Stimulated activated CD8-positive, alpha-beta memory T cell treated with anti-CD3 and anti-CD28 coated beads, Interleukin-7, amount 100 ng/mL, for 24 hours (primary cell): Measurements from ENCODE around the gene CLSTN3.
"Not testable (repeated sequence)": the region's sequence is repeated elsewhere in the genome, so short reads cannot be mapped to it uniquely, and the experiment has no call there.

ENCODE experiments used
- DNase-seq: peaks from one replicate; pipeline ENCODE4 v3.0.0-alpha.2; 2020; ENCODE audit warnings: low read depth

CLSTN3 gene

DNA sequence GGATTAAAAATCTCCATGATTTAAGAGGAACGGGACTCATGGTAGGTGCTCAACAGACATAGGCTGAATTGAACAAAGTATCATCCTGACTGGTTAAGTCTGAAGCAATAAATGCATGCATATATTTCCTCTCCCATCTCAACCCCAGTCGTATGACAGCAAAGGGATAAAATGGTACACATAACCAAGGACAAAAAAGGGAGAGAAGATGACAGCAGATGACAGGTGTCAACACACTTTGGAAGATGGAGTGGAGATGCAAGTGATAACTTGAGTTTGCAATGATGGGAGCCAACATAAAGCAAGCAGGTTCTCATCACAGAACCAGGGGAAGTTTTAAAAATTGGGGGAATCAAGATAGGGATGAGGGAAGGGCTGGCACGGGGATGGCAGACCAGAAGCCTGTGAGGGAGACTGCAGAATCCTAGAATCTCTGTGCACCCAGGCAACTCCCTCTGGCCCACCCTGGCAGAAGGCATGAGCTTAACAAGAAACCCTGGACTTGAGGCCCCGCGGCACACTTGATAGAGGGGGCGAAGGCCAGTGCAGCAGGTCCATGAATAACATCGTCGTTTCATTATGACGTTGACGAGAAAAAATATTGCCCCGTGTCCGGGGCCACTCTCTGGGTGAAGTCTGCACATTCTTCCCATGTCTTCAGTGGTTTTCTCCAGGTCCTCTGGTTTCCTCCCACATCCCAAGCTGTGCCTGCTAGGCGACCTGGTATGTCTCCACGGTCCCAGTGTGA, 26.2 kb upstream of the CLSTN3 start:
- DNase-seq: no peak

DNA sequence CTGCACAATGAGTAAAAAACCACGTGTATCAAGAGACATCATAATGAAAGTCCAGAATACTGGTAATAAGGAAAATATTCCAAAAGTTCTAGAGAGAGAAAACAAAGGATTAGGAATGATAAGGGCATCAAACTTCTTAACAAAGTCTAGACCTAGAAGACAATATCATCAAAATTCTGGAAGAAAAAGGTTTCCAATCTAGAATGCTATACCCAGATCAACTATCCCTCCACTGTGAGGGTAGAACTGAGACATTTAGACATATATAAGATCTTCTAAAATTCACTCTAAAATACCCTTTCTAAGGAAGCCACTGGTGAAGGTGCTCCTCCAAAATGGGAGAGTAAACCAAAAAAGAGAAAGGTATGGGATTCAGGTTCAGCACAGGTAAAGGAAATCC, 24.1 kb upstream of the CLSTN3 start:
- DNase-seq: no peak

DNA sequence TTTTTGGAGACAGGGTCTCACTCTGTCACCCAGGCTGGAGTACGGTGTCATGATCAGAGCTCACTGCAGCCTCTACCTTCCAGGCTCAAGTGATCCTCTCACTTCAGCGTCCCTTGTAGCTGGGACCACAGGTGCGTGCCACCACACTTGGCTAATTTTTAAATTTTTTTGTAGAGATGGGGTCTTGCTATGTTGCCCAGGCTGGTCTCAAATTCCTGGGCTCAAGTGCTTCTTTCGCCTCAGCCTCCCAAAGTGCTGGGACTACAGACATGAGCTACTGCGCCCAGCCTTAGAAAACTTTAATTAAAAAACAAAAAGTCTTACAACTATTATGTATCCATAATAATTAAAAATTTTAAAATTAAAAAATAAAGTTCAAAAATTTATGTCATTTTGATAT, 23.0 kb upstream of the CLSTN3 start:
- not testable (repeated sequence) for DNase-seq

DNA sequence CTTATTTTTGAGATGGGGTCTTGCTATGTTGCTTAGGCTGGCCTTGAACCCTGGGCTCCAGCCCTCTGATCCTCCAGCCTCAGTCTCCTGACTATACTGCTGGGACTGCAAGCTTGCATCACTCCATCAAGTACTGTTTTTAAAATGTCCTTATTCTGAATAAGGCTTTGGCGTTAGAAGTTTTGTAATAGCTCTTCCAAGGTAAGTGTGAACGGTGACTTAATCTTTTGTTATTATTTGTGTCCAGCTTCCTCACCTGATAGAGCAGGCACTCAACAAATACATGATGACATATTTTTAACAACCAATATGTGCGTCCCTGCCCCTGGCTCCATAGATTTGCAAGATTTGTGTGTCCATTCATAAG, 22.6 kb upstream of the CLSTN3 start:
- DNase-seq: no peak

DNA sequence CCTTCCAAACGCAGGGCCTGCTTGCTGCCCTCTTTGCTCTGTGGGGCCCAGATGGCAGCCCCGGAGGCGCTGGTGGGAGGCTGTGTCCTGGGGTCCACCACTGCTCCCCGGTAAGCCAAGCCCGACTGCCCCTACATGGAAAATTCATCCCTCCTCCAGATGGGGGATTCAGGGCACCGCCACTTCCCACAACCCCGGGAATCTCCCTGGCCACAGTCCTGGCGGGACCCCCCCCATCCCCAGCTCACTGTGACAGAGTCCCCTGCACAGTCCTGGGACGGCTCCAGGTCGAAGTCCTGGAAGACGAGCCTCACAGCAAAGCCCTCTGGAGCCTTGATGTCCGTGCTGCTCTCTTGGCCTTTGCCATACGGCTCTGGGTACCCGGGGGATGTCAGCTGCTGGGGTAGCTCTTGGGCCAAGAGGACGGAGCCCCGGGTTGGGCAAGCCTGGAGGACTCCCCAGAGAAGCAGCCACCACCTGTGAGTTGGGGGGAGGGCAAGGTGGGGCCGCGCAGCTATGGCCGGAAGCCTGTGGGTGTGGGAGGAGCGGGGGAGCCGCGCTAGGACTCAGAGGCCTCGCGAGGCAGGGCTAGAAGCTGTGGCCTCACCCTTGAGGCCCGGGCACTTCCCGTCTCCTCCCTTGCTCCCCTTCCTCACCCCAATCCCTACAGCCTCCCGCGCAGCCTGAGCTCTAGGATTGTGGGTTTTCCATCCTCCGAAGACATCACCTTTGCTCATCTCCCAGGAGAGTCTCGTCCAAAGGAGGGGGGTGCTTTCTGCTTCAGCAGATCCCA, 22.0 kb upstream of the CLSTN3 start:
- DNase-seq: peak; percentile 40

DNA sequence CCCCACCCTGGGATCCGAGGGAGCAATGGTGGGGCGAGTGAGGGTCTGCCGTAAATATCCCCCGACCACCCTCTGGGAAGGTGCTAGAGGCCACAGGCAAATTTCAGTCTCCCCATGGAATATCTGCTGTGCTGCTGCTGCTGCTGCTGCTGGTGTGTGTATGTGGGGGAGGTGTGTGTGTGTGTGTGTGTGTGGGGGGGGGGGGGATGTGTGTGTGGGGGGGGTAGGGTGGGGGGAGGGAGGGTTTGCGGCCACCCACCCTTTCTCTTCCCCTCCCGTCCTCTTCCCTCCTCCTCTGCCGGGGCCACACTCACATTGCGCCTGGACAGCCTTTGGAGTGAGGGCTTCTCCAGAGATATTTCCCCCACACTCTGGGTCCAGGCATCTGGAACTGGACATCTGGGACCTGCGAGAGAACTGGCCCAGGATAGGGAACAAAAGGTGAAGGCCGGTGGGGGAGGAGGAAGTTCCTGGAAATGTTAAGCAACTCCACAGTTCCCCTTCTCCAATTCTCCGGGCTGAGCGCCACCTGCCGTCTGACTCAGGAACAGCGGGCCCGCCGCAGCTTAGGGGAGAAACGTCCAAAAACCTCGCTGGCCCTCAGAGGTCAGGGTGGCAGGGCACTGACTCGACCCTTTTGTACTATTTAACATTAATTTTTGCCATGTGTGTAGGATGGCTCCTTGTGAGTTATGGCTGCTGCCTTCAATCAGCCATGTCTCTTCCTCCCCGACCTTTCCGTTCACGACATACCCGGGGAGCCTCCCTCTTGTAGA, 21.2 kb upstream of the CLSTN3 start, which contains the start of gene C1RL:
Gene C1RL, minus strand, starts transcription at position 419 of the 776 bp plus-strand sequence. Its CDS starts 34 bp downstream, at position 385.
- DNase-seq: peak; percentile 81

DNA sequence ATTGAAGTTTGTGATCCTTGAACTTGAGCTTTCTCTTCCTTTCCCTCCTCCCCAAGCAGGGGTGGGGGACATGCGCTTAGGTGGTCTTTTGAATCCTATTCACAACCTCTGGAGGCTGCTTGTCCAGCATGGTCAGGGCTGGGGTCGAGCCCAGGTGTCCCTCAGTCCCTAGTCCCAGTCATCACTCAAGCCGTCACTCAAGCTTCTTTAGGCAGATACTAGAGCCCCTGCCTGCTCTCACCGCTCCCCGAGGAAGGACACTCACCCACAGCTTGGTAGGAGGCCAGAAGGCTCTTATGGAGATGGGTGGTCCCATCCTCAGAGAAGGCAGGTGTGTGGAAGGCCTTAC, 20.6 kb upstream of the CLSTN3 start:
- DNase-seq: no peak

DNA sequence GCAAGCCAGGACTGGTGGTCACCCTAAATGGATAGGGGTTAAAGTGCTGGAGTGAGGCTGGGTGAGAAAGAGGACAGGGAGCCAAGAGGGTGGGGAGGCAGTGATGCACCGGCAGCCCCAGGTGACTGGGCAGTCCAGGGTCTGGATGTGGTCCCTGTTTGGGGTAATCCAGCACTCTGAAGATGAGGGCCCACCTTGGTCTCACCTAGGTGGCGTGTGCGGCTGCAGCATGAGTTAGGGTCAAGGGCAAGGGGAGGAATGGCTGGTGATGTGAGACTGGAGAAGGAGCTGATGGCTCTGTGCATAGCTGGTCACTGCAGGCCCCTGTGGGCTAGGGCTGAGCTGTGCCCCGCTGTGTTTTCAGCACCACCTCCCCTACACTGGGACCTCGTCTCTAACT, 19.5 kb upstream of the CLSTN3 start:
- DNase-seq: no peak

DNA sequence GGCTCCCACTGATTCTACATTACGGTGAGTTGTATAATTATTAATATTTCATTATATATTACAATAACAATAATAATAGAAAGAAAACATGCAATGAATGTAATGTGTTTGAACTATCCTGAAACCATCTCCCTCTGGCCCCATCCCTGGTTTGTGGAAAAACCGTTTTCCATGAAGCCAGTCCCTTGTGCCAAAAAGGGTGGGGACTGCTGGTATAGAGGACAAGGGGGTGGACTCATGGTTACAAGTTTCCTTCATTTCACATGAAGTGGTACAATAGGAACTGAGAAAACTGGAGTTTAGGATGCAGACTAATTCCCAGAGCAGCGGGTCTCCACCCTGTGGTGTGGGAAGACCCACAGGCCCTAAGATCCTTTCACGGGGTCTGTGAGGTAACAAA, 18.1 kb upstream of the CLSTN3 start:
- no peak for DNase-seq

DNA sequence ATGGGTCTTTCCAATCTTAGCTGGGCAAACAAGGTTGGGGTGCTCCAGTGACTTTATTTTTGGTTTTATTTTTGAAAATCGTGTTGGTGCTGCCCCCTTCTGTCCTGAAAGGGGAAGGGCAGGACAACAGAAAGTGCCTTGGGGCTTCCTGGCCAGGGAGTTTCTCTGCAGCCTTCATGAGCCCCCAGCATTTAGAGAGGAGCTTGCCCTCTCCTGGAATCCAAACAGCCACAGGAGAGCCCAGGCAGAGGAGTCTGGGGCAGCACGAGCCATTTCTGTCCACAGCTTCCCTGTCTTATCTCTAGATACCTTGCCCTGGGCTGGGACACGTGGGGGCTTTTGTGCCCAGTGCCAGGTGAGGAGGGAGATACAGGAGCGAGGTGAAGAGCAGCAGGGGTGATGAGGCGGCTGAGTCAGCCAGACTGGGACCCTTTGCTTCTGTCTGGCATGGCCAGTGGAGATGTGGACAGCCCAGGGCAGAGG, 16.7 kb upstream of the CLSTN3 start:
- DNase-seq: no peak

DNA sequence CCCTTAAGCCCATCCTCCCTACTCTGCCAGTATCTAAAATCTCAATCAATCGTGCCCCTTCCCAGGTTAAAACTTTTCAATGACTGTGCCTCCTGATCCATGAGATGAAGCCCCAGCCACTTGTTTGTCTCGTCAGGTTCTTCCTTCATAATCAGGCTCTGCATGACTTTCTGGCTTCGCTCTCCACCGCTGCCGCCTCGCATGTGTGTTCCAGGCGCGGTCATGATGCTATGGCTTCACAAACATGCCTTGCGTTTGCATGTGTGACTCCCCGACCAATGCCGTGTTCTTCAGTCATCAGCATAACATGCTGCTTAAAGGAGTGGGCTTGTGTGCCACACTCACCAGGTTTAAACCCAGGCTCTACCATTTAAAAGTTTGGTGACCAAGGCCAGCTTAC, 16.2 kb upstream of the CLSTN3 start:
- no peak for DNase-seq

DNA sequence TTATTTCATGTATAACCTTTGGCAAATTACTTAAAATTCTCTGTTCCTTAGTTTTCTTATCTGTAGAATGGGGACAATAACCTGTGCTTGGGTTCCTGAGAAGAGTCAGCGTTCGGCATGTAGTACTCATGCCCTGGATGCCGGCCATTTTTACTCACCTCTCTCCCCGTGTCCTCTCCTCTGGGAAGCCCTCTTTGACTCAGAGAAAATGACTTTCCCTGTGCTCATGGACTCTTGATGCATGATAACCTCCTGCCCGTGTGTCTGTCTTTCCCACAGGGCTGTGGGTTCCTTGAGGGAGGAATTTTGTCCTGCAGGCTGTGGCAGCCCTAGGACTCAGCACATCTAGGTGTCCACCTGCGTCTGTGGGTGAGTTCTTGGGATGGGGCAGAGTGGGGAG, 15.3 kb upstream of the CLSTN3 start:
- no peak for DNase-seq

DNA sequence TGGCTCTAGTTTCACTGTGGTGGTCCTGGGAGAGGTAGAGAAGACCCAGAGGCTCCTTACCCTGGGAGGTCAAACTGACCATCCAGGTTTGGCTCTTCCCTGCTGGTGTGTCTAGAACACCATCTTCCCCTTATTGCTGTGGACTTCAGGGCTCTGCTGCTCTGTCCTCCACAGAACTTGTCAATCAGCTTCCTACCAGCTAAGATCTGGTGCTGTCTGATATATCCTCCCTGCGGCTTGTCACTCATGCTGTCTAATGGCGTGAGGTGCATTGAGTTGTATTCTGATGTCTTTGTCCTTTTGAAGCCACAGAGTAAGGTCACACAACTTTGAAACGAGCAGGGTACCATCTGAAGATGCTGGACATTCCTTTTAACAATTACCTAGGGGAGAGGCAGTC, 14.0 kb upstream of the CLSTN3 start:
- DNase-seq: no peak

DNA sequence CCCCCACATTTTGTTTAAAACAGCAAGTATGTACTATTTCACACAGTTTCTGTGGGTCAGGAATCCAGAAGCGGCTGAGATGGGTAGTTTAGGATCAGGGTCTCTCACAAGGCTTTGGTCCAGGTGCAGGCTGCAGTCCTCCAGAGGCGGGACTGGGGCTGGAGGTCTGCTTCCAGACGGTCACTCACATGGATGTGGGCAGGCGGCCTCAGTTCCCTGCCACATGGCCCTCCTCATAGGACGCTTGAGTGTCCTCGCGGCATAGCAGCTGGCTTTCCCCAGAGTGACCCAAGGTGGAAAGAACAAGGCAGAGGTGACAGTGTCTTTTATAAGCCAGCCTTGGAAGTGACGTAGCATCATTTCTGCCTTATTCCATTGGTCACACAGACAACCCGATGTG, 13.3 kb upstream of the CLSTN3 start:
- no peak for DNase-seq

DNA sequence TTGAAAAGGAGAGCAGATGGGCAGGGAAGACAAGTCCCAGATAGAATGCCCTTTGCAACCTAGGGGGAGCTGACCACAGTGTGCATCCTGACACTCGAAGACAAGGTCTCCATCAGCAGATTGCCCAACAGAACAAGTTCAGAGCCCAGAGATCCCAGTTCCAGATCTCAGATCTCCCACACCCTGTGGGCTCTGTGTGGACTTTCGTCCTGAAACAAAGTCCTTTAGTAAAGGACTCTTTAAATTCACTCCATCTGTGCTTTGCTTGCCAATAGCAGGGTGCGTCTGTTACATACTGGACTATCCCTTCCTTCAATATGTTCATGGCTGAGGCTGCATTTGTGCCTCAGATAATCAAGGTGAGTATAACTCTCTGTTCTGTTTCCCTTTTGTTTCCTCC, 12.5 kb upstream of the CLSTN3 start:
- no peak for DNase-seq

DNA sequence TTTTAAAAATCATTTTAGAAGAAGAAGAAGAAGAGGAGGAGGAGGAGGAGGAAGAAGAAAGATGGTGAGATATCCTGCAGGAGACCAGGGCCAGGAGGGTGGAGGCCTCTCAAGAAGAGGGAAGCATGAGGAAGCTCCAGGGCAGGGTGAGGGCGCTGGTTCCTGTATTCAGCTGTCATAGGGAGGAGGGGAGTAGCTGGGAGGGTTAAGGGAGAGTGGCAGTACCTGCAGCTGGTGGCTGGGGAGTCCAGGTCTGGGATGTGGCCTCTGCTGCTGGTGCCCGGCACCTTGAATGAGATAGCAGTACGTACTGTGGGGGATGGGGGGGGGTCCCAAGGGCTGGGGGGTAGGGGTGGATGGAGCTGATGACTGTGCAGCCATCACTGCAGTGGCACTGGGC, 11.3 kb upstream of the CLSTN3 start:
- no peak for DNase-seq

DNA sequence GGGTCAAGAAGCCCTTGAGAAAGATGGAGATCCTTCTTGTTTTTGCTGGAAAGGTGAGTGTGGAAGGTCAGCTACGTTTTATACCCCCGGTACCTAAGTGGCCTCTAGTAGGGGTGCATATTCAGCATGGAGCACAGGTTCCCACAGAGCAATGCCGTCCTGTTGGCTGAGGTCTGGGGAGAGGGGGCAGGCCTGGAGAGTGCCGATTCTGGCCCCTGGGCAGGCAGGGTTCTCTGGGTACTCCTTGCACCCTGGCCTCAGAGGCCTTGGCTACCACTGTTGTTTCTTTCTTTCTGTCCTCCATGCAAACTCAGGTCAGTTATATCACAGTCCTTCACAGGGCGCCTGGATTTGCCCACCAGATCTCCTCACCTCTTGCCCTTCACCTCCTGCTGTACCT, 10.0 kb upstream of the CLSTN3 start:
- no peak for DNase-seq

DNA sequence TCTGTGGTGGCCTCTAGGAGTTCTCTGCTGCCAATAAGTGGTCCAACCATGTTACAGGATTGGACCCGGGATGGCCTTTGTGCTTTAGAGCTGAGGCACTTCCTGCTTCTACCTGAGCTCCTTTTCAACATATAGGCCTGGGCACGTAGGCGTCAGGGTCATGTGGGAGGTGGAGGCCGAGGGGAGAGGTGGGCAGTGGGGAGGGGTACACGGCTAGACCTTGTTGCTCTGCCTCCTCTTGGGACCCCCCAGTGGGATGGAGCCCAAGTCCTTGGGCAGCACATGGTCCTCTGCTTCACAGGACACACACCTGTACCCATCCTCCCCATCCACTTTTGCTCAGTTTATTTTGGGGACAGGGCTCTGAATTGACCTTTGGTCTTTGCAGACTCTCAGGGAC, 8.8 kb upstream of the CLSTN3 start:
- no peak for DNase-seq

DNA sequence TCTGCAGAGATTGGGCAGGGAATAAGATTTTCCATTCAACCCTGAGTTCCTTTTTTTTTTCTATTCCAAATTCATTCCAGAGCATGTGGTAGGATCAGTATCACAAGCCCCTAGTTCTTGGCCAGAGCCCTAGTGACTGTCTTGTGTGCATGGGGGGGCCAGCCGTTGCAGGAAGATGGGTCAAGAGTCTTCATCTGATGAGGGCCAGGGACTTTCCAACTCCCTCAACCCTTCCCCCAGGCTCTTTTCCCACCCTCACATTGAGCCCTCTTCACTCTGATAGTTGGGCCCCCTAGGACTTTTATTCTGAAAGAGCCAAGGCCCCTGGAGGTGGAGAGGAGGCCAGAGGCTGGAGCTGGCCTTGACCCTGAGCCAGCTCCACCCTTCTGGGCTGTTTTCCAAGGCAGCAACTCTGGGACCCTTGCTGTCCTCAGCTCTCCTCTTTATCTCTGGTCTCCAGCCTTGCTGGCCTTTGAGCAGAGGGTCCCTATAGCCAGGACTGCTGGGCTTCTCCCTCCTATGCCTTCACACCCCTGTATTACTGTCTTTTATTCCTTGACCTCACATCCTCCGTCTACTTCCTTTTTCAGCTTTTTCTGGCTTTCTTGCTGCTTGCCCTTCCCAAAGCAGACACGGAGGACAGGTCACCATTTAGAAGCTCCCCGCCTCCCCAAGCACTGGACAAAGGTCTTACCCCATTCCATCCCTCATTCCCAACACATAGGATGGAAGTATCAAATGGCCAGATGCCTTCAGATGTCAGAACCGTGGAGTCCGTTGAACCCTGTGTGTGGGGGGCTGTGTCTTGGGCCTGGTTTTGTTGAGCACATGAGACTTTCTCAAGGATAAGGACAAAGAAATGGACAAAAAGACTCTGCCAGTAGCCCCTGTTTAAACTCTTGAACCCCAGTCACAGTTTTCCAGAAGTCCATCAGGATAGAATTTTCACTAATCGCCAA, 7.1 kb upstream of the CLSTN3 start:
- DNase-seq: no peak

DNA sequence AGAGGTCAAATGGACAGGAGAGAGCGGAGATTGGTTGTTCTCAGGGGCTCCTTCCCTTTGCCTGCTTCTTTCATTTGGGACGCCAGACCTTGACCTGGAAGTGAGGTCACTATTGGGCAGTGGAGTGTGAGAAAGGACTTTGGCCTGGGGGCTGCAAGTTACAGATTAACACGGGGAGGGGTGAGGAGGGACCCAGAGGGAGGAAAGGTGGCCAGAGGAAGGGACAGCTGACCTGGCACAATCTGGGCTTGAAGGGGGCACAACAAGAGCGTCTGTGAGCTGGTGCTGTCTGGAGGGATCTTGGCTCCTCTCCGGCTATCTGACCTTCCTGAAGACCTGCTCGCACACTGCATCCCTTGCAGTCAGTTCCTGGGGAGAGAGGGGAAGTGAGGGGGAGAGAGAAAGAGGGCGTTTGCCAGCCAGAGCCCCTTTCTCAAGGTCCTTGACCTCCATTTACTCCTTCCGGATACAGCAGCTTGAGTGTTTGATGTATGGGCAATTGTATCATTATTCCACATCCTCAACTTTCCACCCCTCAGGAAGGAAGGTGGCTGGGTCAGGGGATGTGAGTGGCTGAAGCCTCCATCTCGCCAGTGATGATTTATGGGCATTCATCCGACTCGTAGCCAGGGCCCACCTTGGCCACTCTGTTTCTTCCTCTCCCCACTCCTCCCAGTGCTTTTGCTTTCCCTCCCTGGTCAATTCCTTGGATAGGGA, 6.2 kb upstream of the CLSTN3 start:
- no peak for DNase-seq

DNA sequence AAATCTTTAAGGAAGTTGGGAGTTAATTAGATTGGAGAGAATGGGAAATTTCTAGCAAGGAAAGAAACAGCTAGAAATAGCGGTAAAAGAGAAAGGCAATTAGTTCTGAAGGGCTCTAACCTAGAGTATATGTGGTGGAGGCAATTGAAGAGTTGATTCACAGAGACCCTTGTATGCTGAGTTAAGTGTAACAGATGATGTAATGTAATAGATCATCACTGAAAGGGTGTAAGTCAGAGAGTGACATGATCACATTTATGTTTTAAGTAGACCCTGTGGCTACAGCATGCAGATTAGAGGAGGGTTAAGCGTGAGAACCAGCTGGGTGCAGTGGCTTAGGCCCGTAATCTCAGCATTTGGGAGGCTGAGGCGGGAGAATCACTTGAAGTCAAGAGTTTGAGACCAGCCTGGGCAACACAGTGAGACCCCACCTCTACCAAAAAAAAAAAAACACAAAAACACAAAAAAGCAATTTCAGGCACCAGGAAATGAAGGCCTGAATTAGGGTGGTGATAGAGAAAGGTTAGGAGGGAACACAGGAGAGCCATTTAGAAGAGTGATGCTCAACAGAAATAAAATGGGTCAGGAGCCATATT, 4.4 kb upstream of the CLSTN3 start:
- DNase-seq: no peak
